H1 (cell line): ENCODE data around the gene RELB. TPM values are rescaled to one million over a fixed set of nuclear protein-coding genes. Genes with fewer than 3 reads are reported as not detected.

Source experiments
- CTCF ChIA-PET: fragments of 300-600 bp; sonication (Branson Sonifier 250); formaldehyde crosslinking; loops from one replicate; lab custom pipeline; 2021; ENCODE audit not compliant: partially characterized antibody; lab: Charles Lee
- POLR2A ChIA-PET: fragments of 300-600 bp; sonication (Branson Sonifier 250); formaldehyde crosslinking; loops from one replicate; lab custom pipeline; 2021; ENCODE audit warnings: inconsistent platforms; ENCODE audit not compliant: partially characterized antibody; lab: Charles Lee
- DNase-seq, 2 experiments: peaks; one replicate each; pipeline versions ENCODE4 v3.0.0 to v3.0.0-alpha.2; 2010 to 2022; ENCODE audit warnings: low spot score in 2 of 2, low read depth in 1 of 2, mixed read lengths in 1 of 2
- FAIRE-seq: peaks from 2 replicates; lab custom pipeline; 2011; peaks lifted over from hg19 to GRCh38; lab: Jason Lieb, UNC
- H2AFZ ChIP-seq: 2 replicates; pipeline ENCODE4 v1.8.1; 2012; ENCODE audit warnings: low read length, inconsistent platforms
- H2AK5ac ChIP-seq: 2 replicates; pipeline ENCODE4 v1.6.1; 2013; ENCODE audit warnings: low read depth, low read length
- H2BK120ac ChIP-seq: replicated peaks from 2 replicates; pipeline ENCODE3; 2013; ENCODE audit warnings: low read depth, low read length, inconsistent platforms
- H2BK12ac ChIP-seq: 2 replicates; pipeline ENCODE4 v1.6.1; 2013; ENCODE audit warnings: low read depth, low read length
- H2BK15ac ChIP-seq: 2 replicates; pipeline ENCODE4 v1.6.1; 2013; ENCODE audit warnings: low read length
- H2BK20ac ChIP-seq: 2 replicates; pipeline ENCODE4 v1.6.1; 2013; ENCODE audit warnings: low read length
- H2BK5ac ChIP-seq: 2 replicates; pipeline ENCODE4 v1.6.1; 2013; ENCODE audit warnings: low read depth, low read length
- H3K14ac ChIP-seq: 2 replicates; pipeline ENCODE4 v1.6.1; 2013; ENCODE audit warnings: inconsistent platforms; ENCODE audit not compliant: insufficient read length
- H3K18ac ChIP-seq: 2 replicates; pipeline ENCODE4 v1.6.1; 2013; ENCODE audit warnings: low read length; ENCODE audit errors: extremely low read depth
- H3K23ac ChIP-seq: 2 replicates; pipeline ENCODE4 v1.6.1; 2013; ENCODE audit warnings: inconsistent platforms; ENCODE audit not compliant: insufficient read length
- H3K23me2 ChIP-seq: 2 replicates; pipeline ENCODE4 v1.6.1; 2013; ENCODE audit warnings: low read depth, low read length
- H3K27ac ChIP-seq: 2 replicates; pipeline ENCODE4 v1.6.1; 2011; ENCODE audit warnings: low read depth, low read length, inconsistent platforms
- H3K27me3 ChIP-seq, 4 experiments: replicated peaks in 1 of 4; 1 replicate in 1 of 4; 2 replicates in 3 of 4; pipeline versions ENCODE4 v1.6.1 to v1.8.1; 2011 to 2013; ENCODE audit warnings: low read length in 3 of 4, mild to moderate bottlenecking in 3 of 4, inconsistent platforms in 2 of 4, mixed read lengths in 2 of 4, moderate library complexity in 1 of 4; ENCODE audit not compliant: control insufficient read depth in 3 of 4, insufficient read depth in 3 of 4; ENCODE audit errors: extremely low read depth in 1 of 4
- H3K36me3 ChIP-seq, 4 experiments: 2 replicates each; pipeline versions ENCODE4 v1.6.1 to v1.8.1; 2011 to 2013; ENCODE audit warnings: mild to moderate bottlenecking in 4 of 4, low read length in 3 of 4, moderate library complexity in 2 of 4, control low read depth in 1 of 4, inconsistent platforms in 1 of 4; ENCODE audit not compliant: insufficient read depth in 4 of 4, control insufficient read depth in 2 of 4
- H3K4ac ChIP-seq: replicated peaks from 2 replicates; pipeline ENCODE3; 2013; ENCODE audit warnings: low read length, low read depth, mixed read lengths, inconsistent platforms; ENCODE audit not compliant: insufficient read length
- H3K4me1 ChIP-seq, 4 experiments: replicated peaks in 1 of 4; 1 replicate in 1 of 4; 2 replicates in 3 of 4; pipeline versions ENCODE4 v1.6.1 to v1.8.1; 2011 to 2013; ENCODE audit warnings: low read length in 3 of 4, inconsistent platforms in 2 of 4, mixed read lengths in 1 of 4; ENCODE audit not compliant: insufficient read depth in 4 of 4, control insufficient read depth in 3 of 4
- H3K4me2 ChIP-seq, 2 experiments: 2 replicates each; pipeline versions ENCODE4 v1.6.1 to v1.8.1; 2011 to 2013; ENCODE audit warnings: low read depth in 2 of 2, low read length in 2 of 2, control low read depth in 1 of 2, inconsistent platforms in 1 of 2, mild to moderate bottlenecking in 1 of 2; ENCODE audit not compliant: insufficient read depth in 1 of 2
- H3K4me3 ChIP-seq, 4 experiments: fragments of 200-600, 300-600 bp in 1 of 4; sonication (generic), shearing (Covaris generic), sonication (Bioruptor Twin) in 1 of 4; 2 replicates each; pipeline versions ENCODE4 v1.5.1 to v1.8.1; 2011 to 2016; ENCODE audit warnings: low read length in 4 of 4, low read depth in 3 of 4, control low read depth in 2 of 4, inconsistent platforms in 2 of 4, mild to moderate bottlenecking in 2 of 4, mixed read lengths in 1 of 4, moderate library complexity in 1 of 4; ENCODE audit not compliant: insufficient read depth in 2 of 4; ENCODE audit errors: extremely low read depth in 1 of 4
- H3K56ac ChIP-seq: replicated peaks from 2 replicates; pipeline ENCODE3; 2013; ENCODE audit warnings: low read depth, mild to moderate bottlenecking, mixed read lengths, low read length, inconsistent platforms; ENCODE audit not compliant: insufficient read length
- H3K79me1 ChIP-seq: 2 replicates; pipeline ENCODE4 v1.6.1; 2013; ENCODE audit warnings: low read depth, low read length, control low read depth
- H3K79me2 ChIP-seq, 2 experiments: 2 replicates each; pipeline versions ENCODE4 v1.6.1 to v1.8.1; 2012 to 2013; ENCODE audit warnings: low read length in 2 of 2, mild to moderate bottlenecking in 2 of 2, inconsistent platforms in 1 of 2; ENCODE audit not compliant: insufficient read depth in 2 of 2, control insufficient read depth in 1 of 2
- H3K9ac ChIP-seq, 4 experiments: replicated peaks in 1 of 4; 1 replicate in 1 of 4; 2 replicates in 3 of 4; pipeline versions ENCODE4 v1.6.1 to v1.8.1; 2011 to 2013; ENCODE audit warnings: low read depth in 3 of 4, low read length in 3 of 4, control low read depth in 2 of 4, mild to moderate bottlenecking in 2 of 4, moderate library complexity in 2 of 4, inconsistent platforms in 1 of 4; ENCODE audit errors: extremely low read depth in 1 of 4
- H3K9me3 ChIP-seq, 2 experiments: 2 replicates each; pipeline versions ENCODE4 v1.6.1 to v1.8.1; 2012 to 2013; ENCODE audit warnings: mild to moderate bottlenecking in 2 of 2, moderate library complexity in 2 of 2, control low read depth in 1 of 2, inconsistent platforms in 1 of 2, low read depth in 1 of 2, low read length in 1 of 2, mixed read lengths in 1 of 2; ENCODE audit not compliant: insufficient read depth in 2 of 2
- H4K20me1 ChIP-seq, 2 experiments: replicated peaks in 1 of 2; 2 replicates each; pipeline versions ENCODE3 to v1.8.1; 2011 to 2013; ENCODE audit warnings: inconsistent platforms in 2 of 2, low read length in 2 of 2, mild to moderate bottlenecking in 1 of 2; ENCODE audit not compliant: insufficient read depth in 2 of 2, control insufficient read depth in 1 of 2
- H4K5ac ChIP-seq: 2 replicates; pipeline ENCODE4 v1.6.1; 2013; ENCODE audit warnings: low read length, low read depth, mixed read lengths, inconsistent platforms; ENCODE audit not compliant: insufficient read length
- H4K8ac ChIP-seq: 2 replicates; pipeline ENCODE4 v1.8.0; 2013; ENCODE audit warnings: mild to moderate bottlenecking, moderate library complexity, low read length, inconsistent platforms; ENCODE audit not compliant: insufficient read depth; ENCODE audit errors: extremely low read depth
- H4K91ac ChIP-seq: replicated peaks from 2 replicates; pipeline ENCODE3; 2013; ENCODE audit warnings: low read length, mixed read lengths, inconsistent platforms; ENCODE audit not compliant: insufficient read length
- BACH1 ChIP-seq: IDR thresholded peaks from 2 replicates; pipeline ENCODE4 v1.6.1; 2012; ENCODE audit warnings: low read length, improper control_type of control experiment
- BRCA1 ChIP-seq: IDR thresholded peaks from 2 replicates; pipeline ENCODE4 v1.6.1; 2012; ENCODE audit warnings: low read depth, low read length, improper control_type of control experiment
- JUND ChIP-seq: IDR thresholded peaks from 2 replicates; pipeline ENCODE4 v1.6.1; 2011; ENCODE audit warnings: mild to moderate bottlenecking, improper control_type of control experiment, low read length
- POLR2AphosphoS5 ChIP-seq: IDR thresholded peaks from 2 replicates; pipeline ENCODE4 v1.6.1; 2011; ENCODE audit warnings: low read depth, low read length
- RNF2 ChIP-seq: fragments of 200-900, 300-1000 bp; sonication (generic); IDR thresholded peaks from 2 replicates; pipeline ENCODE4 v1.7.1; 2016; ENCODE audit warnings: borderline replicate concordance, low read depth, mild to moderate bottlenecking, antibody characterized with exemption, low read length; ENCODE audit not compliant: poor library complexity, severe bottlenecking; ENCODE audit errors: missing control alignments
- SIX5 ChIP-seq: IDR thresholded peaks from 2 replicates; pipeline ENCODE4 v1.6.1; 2011; ENCODE audit warnings: mild to moderate bottlenecking, low read depth, low read length
- WGBS, 2 experiments: shearing (Covaris generic) in 1 of 2; methylation state at CpG; one replicate each; pipeline versions ENCODE4 v1.1.6 to v1.1.7; 2013 to 2015; ENCODE audit warnings: low lambda C conversion rate in 2 of 2, mixed read lengths in 2 of 2, inconsistent platforms in 1 of 2, low coverage in 1 of 2, missing lambda C conversion rate in 1 of 2; ENCODE audit not compliant: insufficient replicate concordance in 2 of 2, insufficient coverage in 1 of 2, insufficient read length in 1 of 2; ENCODE audit errors: extremely low coverage in 1 of 2, missing lambda C conversion rate in 1 of 2; 5-methylcytosine and 5-hydroxymethylcytosine counted together
- polyA plus RNA-seq, 7 experiments: library from polyadenylated mRNA; depleted of rRNA in 3 of 7; stranded (reverse) in 5 of 7; unstranded in 2 of 7; fragments of >200 nt in 5 of 7; fragments of 200-250 nt in 2 of 7; gene quantifications; 1 replicate in 5 of 7; 2 replicates in 1 of 7; 4 replicates in 1 of 7; pipeline versions ENCODE4 v1.2.1 to v1.2.3, GENCODE V29; 2011 to 2013; ENCODE audit warnings: missing spikeins in 2 of 7, mixed read lengths in 2 of 7
- total RNA-seq: library from RNA; stranded (reverse); fragmentation: NEBNext Ultra II Directional; extraction: Animal tissue kit (Norgen Biotek cat#: 25700); gene quantifications from 2 replicates; pipeline ENCODE4 v1.2.1, GENCODE V29; 2021

The RELB gene
- total and polyA plus RNA-seq, 2 of the 8 experiments (the other 6 are each of a cell fraction or from before 2014, with no cell fraction given), result 10.0 to 13.1 TPM

- Histone ChIP-seq H2AK5ac (no peak overlapping the region), H3K14ac (no peak overlapping the region), H3K79me2 (no peaks in the 10 kb centered on the region), H3K18ac (no peak overlapping the region), H3K23me2 (no peaks in the 10 kb centered on the region), H3K9ac (no peak overlapping the region), H3K4ac (no peak overlapping the region), H3K23ac (no peak overlapping the region), H4K20me1 (peaks cover 2 to 15% of the 10 kb centered on the region in 2 experiments), H4K91ac (no peak overlapping the region), H4K5ac (no peak overlapping the region), H2BK5ac (no peak overlapping the region; the same call in 1 of the 2 replicates), H3K56ac (no peak overlapping the region), H2BK20ac (no peak overlapping the region), H3K79me1 (no peaks in the 10 kb centered on the region), H3K27ac (no peak overlapping the region), H3K4me2 (no peak overlapping the region), H3K36me3 (peaks cover 6 to 30% (median 13%) of the 10 kb centered on the region in 4 experiments; a peak in 7 of 8 replicates), H4K8ac (no peak overlapping the region), H3K4me3 (no peak overlapping the region), H2AFZ (no peak overlapping the region), H2BK12ac (no peak overlapping the region), H3K27me3 (no peaks in the 10 kb centered on the region), H2BK120ac (no peak overlapping the region), H3K9me3 (no peaks in the 10 kb centered on the region), H3K4me1 (no peaks in the 10 kb centered on the region), H2BK15ac (no peak overlapping the region)
- ChIA-PET POLR2A (interaction anchor here (0.9 to 2.1 kb wide), 5 partner anchors 13 to 95 kb away, joined by 3 to 11 read pairs (median 3); partner anchors contain the start of genes APOE and RELB), CTCF (interaction anchor here (0.8 to 4.6 kb wide), 16 partner anchors 9 to 75 kb away, joined by 3 to 34 read pairs (median 8); partner anchors contain the start of gene RELB)
- DNase-seq (no peak), FAIRE-seq (no peak)
- WGBS, 2 experiments, result 96% methylated on average over 8 of the region's 9 CpGs; no CpG with 5 or more reads in 1 of the 2 experiments
- TF ChIP-seq SIX5, result no peak
- no peak for TF ChIP-seq POLR2AphosphoS5
- no peak for TF ChIP-seq BRCA1
- TF ChIP-seq JUND, result no peak
- no peak for TF ChIP-seq RNF2
- TF ChIP-seq BACH1, result no peak
Observed at GRCh38 chr19:44988273-44988672, 13.0 kb upstream of the RELB start.
